Measurements from ENCODE around the gene DCPS.
"Not testable (repeated sequence)": the region's sequence is repeated elsewhere in the genome, so short reads cannot be mapped to it uniquely, and the experiment has no call there.

Gene DCPS

DNA sequence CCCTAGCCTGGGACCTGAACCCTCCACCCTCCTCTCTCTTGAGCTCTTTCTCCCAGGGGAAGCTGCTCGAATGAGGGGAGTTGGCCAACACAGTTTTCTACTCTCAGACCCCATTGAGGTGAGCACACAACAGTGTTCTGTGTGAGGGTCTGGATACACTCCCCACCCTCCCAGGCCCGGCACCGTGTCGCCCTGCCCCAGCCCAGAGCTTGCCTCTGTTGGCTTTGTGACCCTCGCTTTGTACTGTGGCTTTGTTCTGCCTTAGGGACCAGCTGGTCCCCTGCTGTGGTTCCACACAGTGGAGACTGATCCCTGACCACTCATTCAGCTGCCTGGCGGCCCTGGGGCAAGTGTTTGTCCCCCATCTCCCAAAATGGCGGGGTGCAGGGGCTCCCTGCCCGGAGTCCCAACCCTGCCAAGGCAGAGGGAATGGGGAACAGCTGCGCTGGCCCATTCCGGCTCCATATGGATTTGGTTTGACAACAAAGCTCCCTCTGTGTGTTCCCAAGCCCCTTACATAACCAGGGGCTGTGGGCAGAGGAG lies 59.9 kb downstream of the DCPS start:
- peaks cover 10% of the 10 kb centered on the region for H3K79me1 ChIP-seq (ENCODE audit: low read length)
- peaks cover 10 to 12% of the 10 kb centered on the region in 2 experiments for H3K4me1 ChIP-seq (ENCODE audit: control insufficient read depth in 1 of 2, insufficient read depth in 2 of 2, low read length in 2 of 2)
- H4K91ac ChIP-seq (ENCODE audit: low read depth, low read length), result no peak overlapping the region
- no peak overlapping the region for H2BK5ac ChIP-seq (ENCODE audit: low read depth, low read length, poor library complexity)
- H2BK120ac ChIP-seq (ENCODE audit: insufficient read depth, low read length, poor library complexity), result no peak overlapping the region
- no CpG with 5 or more reads among the region's 10 CpGs for WGBS (ENCODE audit: extremely low coverage, insufficient coverage, insufficient read length)
- peak overlapping the region; percentile 49 for H2AK5ac ChIP-seq (ENCODE audit: low read length)
- H3K27ac ChIP-seq (ENCODE audit: low read depth, low read length), result no peak overlapping the region
- H3K36me3 ChIP-seq (ENCODE audit: control insufficient read depth in 1 of 2, insufficient read depth in 2 of 2, low read length in 2 of 2), result no peaks in the 10 kb centered on the region
- H2BK12ac ChIP-seq (ENCODE audit: low read length), result peak overlapping the region; percentile 56
- H3K4me2 ChIP-seq (ENCODE audit: low read length), result no peak overlapping the region
- H4K8ac ChIP-seq (ENCODE audit: low read depth, low read length), result no peak overlapping the region
- H3K9ac ChIP-seq (ENCODE audit: low read length), result no peak overlapping the region
- no peaks in the 10 kb centered on the region for H3K79me2 ChIP-seq (ENCODE audit: control insufficient read depth, insufficient read depth, low read length, poor library complexity)
- no peak for DNase-seq
- no peak overlapping the region for H4K12ac ChIP-seq (ENCODE audit: low read depth, low read length)
- no peak overlapping the region for H3K14ac ChIP-seq (ENCODE audit: low read length)
- no peak overlapping the region for H3K23ac ChIP-seq (ENCODE audit: low read length)
- H3K4ac ChIP-seq (ENCODE audit: low read depth, low read length), result no peak overlapping the region
- no peak overlapping the region for H3K4me3 ChIP-seq (ENCODE audit: low read depth, low read length)
- H3K27me3 ChIP-seq (ENCODE audit: insufficient read depth, low read length), result no peaks in the 10 kb centered on the region
- H3K18ac ChIP-seq (ENCODE audit: low read length), result no peak overlapping the region
- no peaks in the 10 kb centered on the region for H3K9me3 ChIP-seq (ENCODE audit: insufficient read depth, low read depth, low read length)
- H2AFZ ChIP-seq (ENCODE audit: insufficient read depth, low read length, poor library complexity), result no peak overlapping the region

DNA sequence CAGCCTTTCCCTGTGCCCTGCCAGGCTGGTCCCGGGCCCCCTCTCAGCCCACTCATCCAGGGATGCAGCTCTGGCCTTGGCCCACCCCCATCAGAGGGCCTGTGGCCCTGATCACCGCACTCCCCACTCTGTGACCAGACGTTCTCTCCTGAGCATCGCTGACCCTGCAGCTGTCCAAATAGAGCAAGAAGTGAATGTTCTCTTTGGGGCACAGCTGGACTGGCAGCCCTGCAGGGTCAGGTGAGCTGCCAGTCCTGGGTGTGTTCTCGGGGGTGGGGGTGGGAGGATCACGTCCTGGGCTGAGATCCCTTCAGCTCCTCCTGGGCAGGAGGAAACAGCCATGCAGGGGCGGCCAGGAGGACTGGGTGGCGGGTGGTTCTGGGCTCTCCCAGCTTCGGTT lies 60.9 kb downstream of the DCPS start:
- not testable (repeated sequence) for H3K79me2 ChIP-seq (ENCODE audit: control insufficient read depth, insufficient read depth, low read length, poor library complexity)
- no CpG with 5 or more reads among the region's 9 CpGs for WGBS (ENCODE audit: extremely low coverage, insufficient coverage, insufficient read length)

DNA sequence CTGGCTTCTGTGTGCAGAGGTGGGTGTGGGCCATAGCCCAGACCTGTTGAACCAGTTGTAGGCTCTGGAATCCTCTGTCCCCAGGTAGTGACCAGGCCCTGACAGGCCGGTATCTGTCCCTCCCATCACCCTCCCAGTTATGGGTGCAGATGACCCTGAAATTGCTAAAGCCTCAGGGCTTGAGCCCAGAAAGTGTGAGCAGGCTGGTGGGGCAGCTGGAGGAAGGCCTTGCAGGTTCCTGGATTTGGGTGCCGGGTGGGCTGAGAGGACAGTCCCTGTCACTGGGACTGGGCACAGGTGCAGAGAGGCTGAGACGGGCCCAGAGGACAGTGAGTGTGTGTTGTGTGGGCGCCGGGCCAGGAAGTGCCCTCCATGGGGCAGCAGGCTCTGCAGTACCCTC lies 61.6 kb downstream of the DCPS start:
- not testable (repeated sequence) for H3K4me3 ChIP-seq (ENCODE audit: low read depth, low read length); H2BK12ac ChIP-seq (ENCODE audit: low read length); H2BK120ac ChIP-seq (ENCODE audit: insufficient read depth, low read length, poor library complexity); H3K36me3 ChIP-seq (ENCODE audit: control insufficient read depth in 1 of 2, insufficient read depth in 2 of 2, low read length in 2 of 2); H3K23ac ChIP-seq (ENCODE audit: low read length); H3K79me1 ChIP-seq (ENCODE audit: low read length); H2AK5ac ChIP-seq (ENCODE audit: low read length); H3K79me2 ChIP-seq (ENCODE audit: control insufficient read depth, insufficient read depth, low read length, poor library complexity); H3K27ac ChIP-seq (ENCODE audit: low read depth, low read length); H3K18ac ChIP-seq (ENCODE audit: low read length); H4K12ac ChIP-seq (ENCODE audit: low read depth, low read length); H2AFZ ChIP-seq (ENCODE audit: insufficient read depth, low read length, poor library complexity); H3K4me2 ChIP-seq (ENCODE audit: low read length); H2BK5ac ChIP-seq (ENCODE audit: low read depth, low read length, poor library complexity); H3K4ac ChIP-seq (ENCODE audit: low read depth, low read length); H4K8ac ChIP-seq (ENCODE audit: low read depth, low read length); H3K9me3 ChIP-seq (ENCODE audit: insufficient read depth, low read depth, low read length); H4K91ac ChIP-seq (ENCODE audit: low read depth, low read length); H3K14ac ChIP-seq (ENCODE audit: low read length); H3K27me3 ChIP-seq (ENCODE audit: insufficient read depth, low read length); H3K9ac ChIP-seq (ENCODE audit: low read length)
- peaks cover 10 to 12% of the 10 kb centered on the region in 2 experiments for H3K4me1 ChIP-seq (ENCODE audit: control insufficient read depth in 1 of 2, insufficient read depth in 2 of 2, low read length in 2 of 2)
- DNase-seq, result peak; percentile 33 to 46
- WGBS (ENCODE audit: extremely low coverage, insufficient coverage, insufficient read length), result no CpG with 5 or more reads among the region's 5 CpGs

More for the DNA sequence above, 60.9 kb downstream of the DCPS start:
- H3K36me3 ChIP-seq (ENCODE audit: control insufficient read depth in 1 of 2, insufficient read depth in 2 of 2, low read length in 2 of 2); H3K27ac ChIP-seq (ENCODE audit: low read depth, low read length); H4K8ac ChIP-seq (ENCODE audit: low read depth, low read length); DNase-seq; H4K12ac ChIP-seq (ENCODE audit: low read depth, low read length); H3K18ac ChIP-seq (ENCODE audit: low read length); H3K4me3 ChIP-seq (ENCODE audit: low read depth, low read length); H3K14ac ChIP-seq (ENCODE audit: low read length); H2AK5ac ChIP-seq (ENCODE audit: low read length); H3K27me3 ChIP-seq (ENCODE audit: insufficient read depth, low read length); H2AFZ ChIP-seq (ENCODE audit: insufficient read depth, low read length, poor library complexity); H4K91ac ChIP-seq (ENCODE audit: low read depth, low read length); H3K4me2 ChIP-seq (ENCODE audit: low read length); H2BK5ac ChIP-seq (ENCODE audit: low read depth, low read length, poor library complexity); H3K23ac ChIP-seq (ENCODE audit: low read length); H3K4ac ChIP-seq (ENCODE audit: low read depth, low read length); H3K79me1 ChIP-seq (ENCODE audit: low read length); H3K9ac ChIP-seq (ENCODE audit: low read length); H2BK12ac ChIP-seq (ENCODE audit: low read length); H2BK120ac ChIP-seq (ENCODE audit: insufficient read depth, low read length, poor library complexity); H3K9me3 ChIP-seq (ENCODE audit: insufficient read depth, low read depth, low read length): not testable (repeated sequence)
- peaks cover 10 to 12% of the 10 kb centered on the region in 2 experiments for H3K4me1 ChIP-seq (ENCODE audit: control insufficient read depth in 1 of 2, insufficient read depth in 2 of 2, low read length in 2 of 2)

DNA sequence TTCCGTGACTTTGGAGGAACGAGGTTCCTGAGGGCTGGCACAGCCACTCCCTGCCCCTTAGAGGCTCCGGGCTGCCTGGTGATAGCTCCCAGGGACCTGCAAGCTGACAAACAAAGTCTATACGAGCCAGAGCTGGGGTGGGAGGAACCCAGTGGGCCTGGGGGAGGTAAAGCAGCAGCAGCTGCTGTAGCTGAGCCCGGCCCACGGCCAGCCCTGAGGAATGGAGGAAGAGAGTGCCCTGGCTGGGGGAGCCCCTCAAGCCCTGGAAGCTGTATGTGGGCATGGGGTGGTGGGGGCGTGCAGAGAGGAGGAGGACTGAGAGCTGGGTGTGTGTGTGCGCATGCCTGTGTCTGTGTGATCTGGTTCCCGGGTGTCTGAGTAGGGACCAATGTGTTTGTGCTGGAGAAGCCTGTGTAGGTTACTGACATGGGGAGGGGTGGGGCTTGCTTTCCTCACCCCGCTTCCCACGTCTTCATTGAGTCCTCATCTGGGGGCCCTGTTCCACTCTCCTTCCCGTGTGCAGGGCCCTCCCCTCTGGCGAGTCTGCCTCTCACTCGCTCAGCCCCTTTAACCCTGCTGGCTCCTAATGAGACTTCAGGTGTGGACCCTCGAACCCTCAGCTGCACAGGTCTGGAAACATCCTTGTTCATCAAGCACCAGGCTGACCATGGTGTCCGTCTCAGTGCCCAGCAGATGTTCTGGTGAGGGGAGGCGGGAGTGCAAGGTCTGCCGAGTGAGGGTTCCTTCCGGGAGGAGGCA lies 62.4 kb downstream of the DCPS start:
- Histone ChIP-seq H3K23ac (ENCODE audit: low read length) (no peak overlapping the region), H4K12ac (ENCODE audit: low read depth, low read length) (no peak overlapping the region), H2BK120ac (ENCODE audit: insufficient read depth, low read length, poor library complexity) (peak overlapping the region; percentile 21), H3K9me3 (ENCODE audit: insufficient read depth, low read depth, low read length) (no peaks in the 10 kb centered on the region), H3K36me3 (ENCODE audit: control insufficient read depth in 1 of 2, insufficient read depth in 2 of 2, low read length in 2 of 2) (no peaks in the 10 kb centered on the region), H3K79me1 (ENCODE audit: low read length) (peaks cover 6% of the 10 kb centered on the region), H3K4ac (ENCODE audit: low read depth, low read length) (no peak overlapping the region), H3K14ac (ENCODE audit: low read length) (peak overlapping the region; percentile 60), H3K27ac (ENCODE audit: low read depth, low read length) (no peak overlapping the region), H2AK5ac (ENCODE audit: low read length) (no peak overlapping the region), H3K18ac (ENCODE audit: low read length) (no peak overlapping the region), H2BK12ac (ENCODE audit: low read length) (no peak overlapping the region), H2BK5ac (ENCODE audit: low read depth, low read length, poor library complexity) (no peak overlapping the region), H3K4me3 (ENCODE audit: low read depth, low read length) (no peak overlapping the region), H4K91ac (ENCODE audit: low read depth, low read length) (no peak overlapping the region), H2AFZ (ENCODE audit: insufficient read depth, low read length, poor library complexity) (no peak overlapping the region), H4K8ac (ENCODE audit: low read depth, low read length) (no peak overlapping the region), H3K27me3 (ENCODE audit: insufficient read depth, low read length) (no peaks in the 10 kb centered on the region), H3K4me1 (ENCODE audit: control insufficient read depth in 1 of 2, insufficient read depth in 2 of 2, low read length in 2 of 2) (peaks cover 7 to 8% of the 10 kb centered on the region in 2 experiments), H3K4me2 (ENCODE audit: low read length) (no peak overlapping the region), H3K79me2 (ENCODE audit: control insufficient read depth, insufficient read depth, low read length, poor library complexity) (no peaks in the 10 kb centered on the region), H3K9ac (ENCODE audit: low read length) (no peak overlapping the region)
- no peak for DNase-seq
- no CpG with 5 or more reads among the region's 19 CpGs for WGBS (ENCODE audit: extremely low coverage, insufficient coverage, insufficient read length)
